ENCODE measurements around the gene PEMT.

DNA sequence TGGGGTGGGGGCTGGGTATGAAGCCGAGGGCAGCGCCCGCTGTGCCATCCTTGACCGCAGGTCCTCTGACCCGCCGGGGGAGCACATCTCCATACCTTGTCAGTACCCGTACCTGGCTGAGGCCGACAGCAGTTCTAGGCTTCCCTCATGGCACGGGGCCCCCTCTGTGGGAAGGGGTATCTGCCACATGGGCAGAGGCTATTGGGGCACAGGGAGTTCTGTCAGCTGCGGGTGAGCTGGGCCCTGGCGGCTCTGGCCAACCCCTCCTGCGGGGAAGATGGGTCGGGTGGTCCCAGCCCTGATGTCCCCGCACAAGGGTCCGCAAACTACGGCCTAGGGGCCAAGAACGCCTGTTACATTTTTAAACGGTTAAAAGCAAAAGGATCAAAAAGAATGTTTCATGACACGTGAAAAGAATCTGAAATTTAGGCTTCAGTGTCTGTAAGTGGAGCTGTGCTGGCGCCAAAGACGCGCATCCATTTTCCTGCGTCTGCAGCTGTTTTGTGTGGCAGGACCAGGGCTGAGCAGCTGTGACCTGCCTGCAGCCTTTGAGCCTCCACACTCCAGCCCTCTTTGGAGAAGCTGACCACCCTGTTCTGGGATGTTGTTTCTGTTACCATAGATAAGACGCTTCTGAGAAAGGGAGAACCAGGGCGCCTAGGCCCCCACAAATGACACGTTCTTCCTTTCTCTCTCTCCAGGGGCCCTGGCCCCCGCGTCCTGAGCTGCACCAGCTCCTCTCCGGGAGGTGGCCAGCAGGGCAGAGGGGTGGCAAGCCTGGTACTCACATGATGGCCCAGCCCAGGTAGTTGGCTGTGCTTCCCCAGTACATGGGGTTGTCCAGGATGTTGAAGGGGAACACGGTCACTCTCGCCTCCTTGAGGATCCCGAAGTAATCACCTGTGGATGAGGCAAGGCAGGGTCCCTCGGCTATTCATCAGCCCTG, 82.6 kb downstream of the PEMT start:
- TF ChIP-seq, protein P1, sequence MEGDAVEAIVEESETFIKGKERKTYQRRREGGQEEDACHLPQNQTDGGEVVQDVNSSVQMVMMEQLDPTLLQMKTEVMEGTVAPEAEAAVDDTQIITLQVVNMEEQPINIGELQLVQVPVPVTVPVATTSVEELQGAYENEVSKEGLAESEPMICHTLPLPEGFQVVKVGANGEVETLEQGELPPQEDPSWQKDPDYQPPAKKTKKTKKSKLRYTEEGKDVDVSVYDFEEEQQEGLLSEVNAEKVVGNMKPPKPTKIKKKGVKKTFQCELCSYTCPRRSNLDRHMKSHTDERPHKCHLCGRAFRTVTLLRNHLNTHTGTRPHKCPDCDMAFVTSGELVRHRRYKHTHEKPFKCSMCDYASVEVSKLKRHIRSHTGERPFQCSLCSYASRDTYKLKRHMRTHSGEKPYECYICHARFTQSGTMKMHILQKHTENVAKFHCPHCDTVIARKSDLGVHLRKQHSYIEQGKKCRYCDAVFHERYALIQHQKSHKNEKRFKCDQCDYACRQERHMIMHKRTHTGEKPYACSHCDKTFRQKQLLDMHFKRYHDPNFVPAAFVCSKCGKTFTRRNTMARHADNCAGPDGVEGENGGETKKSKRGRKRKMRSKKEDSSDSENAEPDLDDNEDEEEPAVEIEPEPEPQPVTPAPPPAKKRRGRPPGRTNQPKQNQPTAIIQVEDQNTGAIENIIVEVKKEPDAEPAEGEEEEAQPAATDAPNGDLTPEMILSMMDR (conservative IDR thresholded peaks at IDR 0.05; ENCODE audit: low read depth in 2 of 2) = peak in 1 of 2 experiments; percentile 11; a peak in 1 of 4 replicates
- TF ChIP-seq EZH2phosphoT487 (IDR thresholded peaks at IDR 0.05; ENCODE audit: unreplicated experiment) (no peak), STAT1 (IDR thresholded peaks at IDR 0.05; ENCODE audit: unreplicated experiment) (no peak), CREB1 (CRISPR knock-in tag; IDR thresholded peaks at IDR 0.05; ENCODE audit: low read depth) (no peak), EZH2 (IDR thresholded peaks at IDR 0.05; ENCODE audit: low read depth, unreplicated experiment) (no peak), POLR2AphosphoS5 (IDR thresholded peaks at IDR 0.05; ENCODE audit: low read depth) (no peak)
- TF ChIP-seq, protein P2, sequence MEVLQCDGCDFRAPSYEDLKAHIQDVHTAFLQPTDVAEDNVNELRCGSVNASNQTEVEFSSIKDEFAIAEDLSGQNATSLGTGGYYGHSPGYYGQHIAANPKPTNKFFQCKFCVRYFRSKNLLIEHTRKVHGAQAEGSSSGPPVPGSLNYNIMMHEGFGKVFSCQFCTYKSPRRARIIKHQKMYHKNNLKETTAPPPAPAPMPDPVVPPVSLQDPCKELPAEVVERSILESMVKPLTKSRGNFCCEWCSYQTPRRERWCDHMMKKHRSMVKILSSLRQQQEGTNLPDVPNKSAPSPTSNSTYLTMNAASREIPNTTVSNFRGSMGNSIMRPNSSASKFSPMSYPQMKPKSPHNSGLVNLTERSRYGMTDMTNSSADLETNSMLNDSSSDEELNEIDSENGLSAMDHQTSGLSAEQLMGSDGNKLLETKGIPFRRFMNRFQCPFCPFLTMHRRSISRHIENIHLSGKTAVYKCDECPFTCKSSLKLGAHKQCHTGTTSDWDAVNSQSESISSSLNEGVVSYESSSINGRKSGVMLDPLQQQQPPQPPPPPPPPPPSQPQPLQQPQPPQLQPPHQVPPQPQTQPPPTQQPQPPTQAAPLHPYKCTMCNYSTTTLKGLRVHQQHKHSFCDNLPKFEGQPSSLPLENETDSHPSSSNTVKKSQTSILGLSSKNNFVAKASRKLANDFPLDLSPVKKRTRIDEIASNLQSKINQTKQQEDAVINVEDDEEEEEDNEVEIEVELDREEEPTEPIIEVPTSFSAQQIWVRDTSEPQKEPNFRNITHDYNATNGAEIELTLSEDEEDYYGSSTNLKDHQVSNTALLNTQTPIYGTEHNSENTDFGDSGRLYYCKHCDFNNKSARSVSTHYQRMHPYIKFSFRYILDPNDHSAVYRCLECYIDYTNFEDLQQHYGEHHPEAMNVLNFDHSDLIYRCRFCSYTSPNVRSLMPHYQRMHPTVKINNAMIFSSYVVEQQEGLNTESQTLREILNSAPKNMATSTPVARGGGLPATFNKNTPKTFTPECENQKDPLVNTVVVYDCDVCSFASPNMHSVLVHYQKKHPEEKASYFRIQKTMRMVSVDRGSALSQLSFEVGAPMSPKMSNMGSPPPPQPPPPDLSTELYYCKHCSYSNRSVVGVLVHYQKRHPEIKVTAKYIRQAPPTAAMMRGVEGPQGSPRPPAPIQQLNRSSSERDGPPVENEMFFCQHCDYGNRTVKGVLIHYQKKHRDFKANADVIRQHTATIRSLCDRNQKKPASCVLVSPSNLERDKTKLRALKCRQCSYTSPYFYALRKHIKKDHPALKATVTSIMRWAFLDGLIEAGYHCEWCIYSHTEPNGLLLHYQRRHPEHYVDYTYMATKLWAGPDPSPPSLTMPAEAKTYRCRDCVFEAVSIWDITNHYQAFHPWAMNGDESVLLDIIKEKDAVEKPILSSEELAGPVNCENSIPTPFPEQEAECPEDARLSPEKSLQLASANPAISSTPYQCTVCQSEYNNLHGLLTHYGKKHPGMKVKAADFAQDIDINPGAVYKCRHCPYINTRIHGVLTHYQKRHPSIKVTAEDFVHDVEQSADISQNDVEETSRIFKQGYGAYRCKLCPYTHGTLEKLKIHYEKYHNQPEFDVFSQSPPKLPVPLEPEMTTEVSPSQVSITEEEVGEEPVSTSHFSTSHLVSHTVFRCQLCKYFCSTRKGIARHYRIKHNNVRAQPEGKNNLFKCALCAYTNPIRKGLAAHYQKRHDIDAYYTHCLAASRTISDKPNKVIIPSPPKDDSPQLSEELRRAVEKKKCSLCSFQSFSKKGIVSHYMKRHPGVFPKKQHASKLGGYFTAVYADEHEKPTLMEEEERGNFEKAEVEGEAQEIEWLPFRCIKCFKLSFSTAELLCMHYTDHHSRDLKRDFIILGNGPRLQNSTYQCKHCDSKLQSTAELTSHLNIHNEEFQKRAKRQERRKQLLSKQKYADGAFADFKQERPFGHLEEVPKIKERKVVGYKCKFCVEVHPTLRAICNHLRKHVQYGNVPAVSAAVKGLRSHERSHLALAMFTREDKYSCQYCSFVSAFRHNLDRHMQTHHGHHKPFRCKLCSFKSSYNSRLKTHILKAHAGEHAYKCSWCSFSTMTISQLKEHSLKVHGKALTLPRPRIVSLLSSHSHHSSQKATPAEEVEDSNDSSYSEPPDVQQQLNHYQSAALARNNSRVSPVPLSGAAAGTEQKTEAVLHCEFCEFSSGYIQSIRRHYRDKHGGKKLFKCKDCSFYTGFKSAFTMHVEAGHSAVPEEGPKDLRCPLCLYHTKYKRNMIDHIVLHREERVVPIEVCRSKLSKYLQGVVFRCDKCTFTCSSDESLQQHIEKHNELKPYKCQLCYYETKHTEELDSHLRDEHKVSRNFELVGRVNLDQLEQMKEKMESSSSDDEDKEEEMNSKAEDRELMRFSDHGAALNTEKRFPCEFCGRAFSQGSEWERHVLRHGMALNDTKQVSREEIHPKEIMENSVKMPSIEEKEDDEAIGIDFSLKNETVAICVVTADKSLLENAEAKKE (CRISPR knock-in tag; IDR thresholded peaks at IDR 0.05) = no peak
- TF ChIP-seq, protein P3, sequence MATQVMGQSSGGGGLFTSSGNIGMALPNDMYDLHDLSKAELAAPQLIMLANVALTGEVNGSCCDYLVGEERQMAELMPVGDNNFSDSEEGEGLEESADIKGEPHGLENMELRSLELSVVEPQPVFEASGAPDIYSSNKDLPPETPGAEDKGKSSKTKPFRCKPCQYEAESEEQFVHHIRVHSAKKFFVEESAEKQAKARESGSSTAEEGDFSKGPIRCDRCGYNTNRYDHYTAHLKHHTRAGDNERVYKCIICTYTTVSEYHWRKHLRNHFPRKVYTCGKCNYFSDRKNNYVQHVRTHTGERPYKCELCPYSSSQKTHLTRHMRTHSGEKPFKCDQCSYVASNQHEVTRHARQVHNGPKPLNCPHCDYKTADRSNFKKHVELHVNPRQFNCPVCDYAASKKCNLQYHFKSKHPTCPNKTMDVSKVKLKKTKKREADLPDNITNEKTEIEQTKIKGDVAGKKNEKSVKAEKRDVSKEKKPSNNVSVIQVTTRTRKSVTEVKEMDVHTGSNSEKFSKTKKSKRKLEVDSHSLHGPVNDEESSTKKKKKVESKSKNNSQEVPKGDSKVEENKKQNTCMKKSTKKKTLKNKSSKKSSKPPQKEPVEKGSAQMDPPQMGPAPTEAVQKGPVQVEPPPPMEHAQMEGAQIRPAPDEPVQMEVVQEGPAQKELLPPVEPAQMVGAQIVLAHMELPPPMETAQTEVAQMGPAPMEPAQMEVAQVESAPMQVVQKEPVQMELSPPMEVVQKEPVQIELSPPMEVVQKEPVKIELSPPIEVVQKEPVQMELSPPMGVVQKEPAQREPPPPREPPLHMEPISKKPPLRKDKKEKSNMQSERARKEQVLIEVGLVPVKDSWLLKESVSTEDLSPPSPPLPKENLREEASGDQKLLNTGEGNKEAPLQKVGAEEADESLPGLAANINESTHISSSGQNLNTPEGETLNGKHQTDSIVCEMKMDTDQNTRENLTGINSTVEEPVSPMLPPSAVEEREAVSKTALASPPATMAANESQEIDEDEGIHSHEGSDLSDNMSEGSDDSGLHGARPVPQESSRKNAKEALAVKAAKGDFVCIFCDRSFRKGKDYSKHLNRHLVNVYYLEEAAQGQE (IDR thresholded peaks at IDR 0.05; ENCODE audit: unreplicated experiment) = no peak
